Mucosa of descending colon (tissue), 3 donors: ENCODE results near the gene MLXIPL. TPM values are rescaled to one million over a fixed set of nuclear protein-coding genes. Genes with fewer than 3 reads are reported as not detected.

Source experiments
- ATAC-seq: fragments of 200-7000 bp; cut with Tn5 transposase; one replicate; pipeline ENCODE4 v1.9.1; 2020; ENCODE audit warnings: mild to moderate bottlenecking, moderate library complexity
- DNase-seq, 3 donors: peaks; one replicate each; pipeline ENCODE4 v3.0.0-alpha.2; 2020
- H3K36me3 ChIP-seq: fragments of 200-600 bp; one replicate; pipeline ENCODE4 v1.8.0; 2021; ENCODE audit warnings: low read depth, mild to moderate bottlenecking
- H3K4me1 ChIP-seq: fragments of 200-600 bp; one replicate; pipeline ENCODE4 v1.8.0; 2021; ENCODE audit warnings: low read depth, mild to moderate bottlenecking
- H3K4me3 ChIP-seq: fragments of 200-600 bp; one replicate; pipeline ENCODE4 v1.8.0; 2021; ENCODE audit warnings: mild to moderate bottlenecking
- H3K9me3 ChIP-seq: fragments of 200-600 bp; one replicate; pipeline ENCODE4 v1.8.0; 2021; ENCODE audit warnings: mild to moderate bottlenecking
- CTCF ChIP-seq: fragments of 200-600 bp; IDR thresholded peaks from one replicate; pipeline ENCODE4 v1.8.0; 2022; ENCODE audit warnings: antibody characterized with exemption, mild to moderate bottlenecking
- intact Hi-C, 2 donors: fragments of 100-400 bp; cut with DNase I in 1 of 2; cut with micrococcal nuclease in 1 of 2; formaldehyde crosslinking; loops; one replicate each; pipeline versions ENCODE4 v1.11.0 to v1.11.1; 2022; cut with DNase I, micrococcal nuclease
- total RNA-seq, 3 donors: library from RNA; stranded (reverse); fragmentation: NEBNext Ultra II Directional in 2 of 3; extraction: Animal tissue kit (Norgen Biotek cat#: 25700) in 2 of 3; gene quantifications; one replicate each; pipeline versions ENCODE4 v1.2.1 to v1.2.4, GENCODE V29; 2021 to 2023
- donor health status: DM: no; HTN: no; CAD: no; lungs with moderate emphysema.
- donor health status: DM: no; HTN: no; CAD: no.
- donor health status: DM: no; HTN: yes; CAD: no.

MLXIPL gene
- total RNA-seq, 3 donors from 2014 or later = 13.3 to 18.0 (median 15.1) TPM

GRCh38 chr7:73638911-73639310 is 14.6 kb upstream of the MLXIPL start:
- DNase-seq (no peak), ATAC-seq (no peak)
- H3K9me3 ChIP-seq = peaks cover 9% of the 10 kb centered on the region
- no peak for TF ChIP-seq CTCF
- H3K4me1 ChIP-seq = no peaks in the 10 kb centered on the region
- H3K36me3 ChIP-seq = no peaks in the 10 kb centered on the region
- H3K4me3 ChIP-seq = no peak overlapping the region
- intact Hi-C loops = no loop called here

GRCh38 chr7:73635428-73636200 is 11.3 kb upstream of the MLXIPL start:
- Histone ChIP-seq H3K4me1 (no peaks in the 10 kb centered on the region), H3K4me3 (no peak overlapping the region), H3K9me3 (no peaks in the 10 kb centered on the region), H3K36me3 (no peaks in the 10 kb centered on the region)
- DNase-seq (peak in 1 of 3 donors; percentile 1), ATAC-seq (no peak)
- intact Hi-C loops = no loop called here
- TF ChIP-seq CTCF = no peak

GRCh38 chr7:73633844-73634243 is 9.5 kb upstream of the MLXIPL start:
- Histone ChIP-seq H3K9me3 (no peaks in the 10 kb centered on the region), H3K4me3 (no peak overlapping the region), H3K36me3 (no peaks in the 10 kb centered on the region), H3K4me1 (no peaks in the 10 kb centered on the region)
- DNase-seq (no peak), ATAC-seq (no peak)
- no peak for TF ChIP-seq CTCF
- intact Hi-C loops = no loop called here

- H3K9me3 ChIP-seq = no peaks in the 10 kb centered on the region
- DNase-seq (no peak), ATAC-seq (no peak)
- intact Hi-C loops = no loop called here
- H3K4me1 ChIP-seq = no peaks in the 10 kb centered on the region
- no peak overlapping the region for H3K4me3 ChIP-seq
- no peak for TF ChIP-seq CTCF
- no peaks in the 10 kb centered on the region for H3K36me3 ChIP-seq
Observed at GRCh38 chr7:73633323-73633722, 9.0 kb upstream of the MLXIPL start.

GRCh38 chr7:73631558-73631957 is 7.2 kb upstream of the MLXIPL start:
- no peaks in the 10 kb centered on the region for H3K9me3 ChIP-seq
- H3K4me3 ChIP-seq = no peak overlapping the region
- H3K36me3 ChIP-seq = no peaks in the 10 kb centered on the region
- no peak for TF ChIP-seq CTCF
- ATAC-seq = no peak
- intact Hi-C loops = no loop called here
- no peak for DNase-seq
- H3K4me1 ChIP-seq = no peaks in the 10 kb centered on the region
